ENCODE measurements around the gene IRF2. TPM values are rescaled to one million over a fixed set of nuclear protein-coding genes. Genes with fewer than 3 reads are reported as not detected.
A peak's percentile ranks its signal among the peaks of the same experiment; 100 is the strongest.

The IRF2 gene
- 43.0 and 43.8 TPM in 2 replicates for total RNA-seq

- TF ChIP-seq CTCF (IDR thresholded peaks at IDR 0.05; ENCODE audit: extremely low read depth, low read depth, low read length), result no peak
- Histone ChIP-seq H3K27ac (ENCODE audit: low read depth, low read length) (peak within 1 kb of the TSS; percentile 91), H4K20me1 (ENCODE audit: insufficient read depth, low read length) (peaks cover 1% of the 10 kb centered on the region), H3K36me3 (ENCODE audit: insufficient read depth, low read length) (peaks cover 3% of the 10 kb centered on the region), H3K79me2 (ENCODE audit: insufficient read depth, low read length) (peaks cover 50% of the 10 kb centered on the region), H3K4me3 (ENCODE audit: insufficient read depth, low read length) (peak within 1 kb of the TSS; percentile 94), H3K4me2 (ENCODE audit: insufficient read depth, low read length) (peak within 1 kb of the TSS; percentile 95), H2AFZ (ENCODE audit: low read length) (peak within 1 kb of the TSS; percentile 84), H3K27me3 (ENCODE audit: insufficient read depth, low read length) (no peaks in the 10 kb centered on the region), H3K9me3 (ENCODE audit: low read depth, low read length) (no peaks in the 10 kb centered on the region), H3K4me1 (ENCODE audit: insufficient read depth, low read length) (peaks cover 17% of the 10 kb centered on the region)
- DNase-seq (ENCODE audit: insufficient read length, low spot score, missing footprints), result peak; percentile 99
These were observed at the start of gene IRF2 for GRCh38 chr4:184474263-184475095. Gene IRF2, minus strand, starts transcription at chr4:184474550. Its CDS starts 45,486 bp downstream, at chr4:184429064.

- Histone ChIP-seq H3K36me3 (ENCODE audit: insufficient read depth, low read length) (no peaks in the 10 kb centered on the region), H2AFZ (ENCODE audit: low read length) (no peak overlapping the region), H3K27ac (ENCODE audit: low read depth, low read length) (no peak overlapping the region), H3K4me2 (ENCODE audit: insufficient read depth, low read length) (no peak overlapping the region), H4K20me1 (ENCODE audit: insufficient read depth, low read length) (no peaks in the 10 kb centered on the region), H3K9me3 (ENCODE audit: low read depth, low read length) (no peaks in the 10 kb centered on the region), H3K27me3 (ENCODE audit: insufficient read depth, low read length) (no peaks in the 10 kb centered on the region), H3K79me2 (ENCODE audit: insufficient read depth, low read length) (no peaks in the 10 kb centered on the region), H3K4me3 (ENCODE audit: insufficient read depth, low read length) (no peak overlapping the region), H3K4me1 (ENCODE audit: insufficient read depth, low read length) (peaks cover 19% of the 10 kb centered on the region)
- no peak for TF ChIP-seq CTCF (IDR thresholded peaks at IDR 0.05; ENCODE audit: extremely low read depth, low read depth, low read length)
- DNase-seq (ENCODE audit: insufficient read length, low spot score, missing footprints), result no peak
These were observed 41.3 kb upstream of the IRF2 start for GRCh38 chr4:184515606-184516005.

- Histone ChIP-seq H3K4me3 (ENCODE audit: insufficient read depth, low read length) (peak overlapping the region; percentile 52), H3K36me3 (ENCODE audit: insufficient read depth, low read length) (no peaks in the 10 kb centered on the region), H2AFZ (ENCODE audit: low read length) (peak overlapping the region; percentile 78), H3K4me2 (ENCODE audit: insufficient read depth, low read length) (peak overlapping the region; percentile 80), H3K9me3 (ENCODE audit: low read depth, low read length) (no peaks in the 10 kb centered on the region), H3K27me3 (ENCODE audit: insufficient read depth, low read length) (no peaks in the 10 kb centered on the region), H3K27ac (ENCODE audit: low read depth, low read length) (peak overlapping the region; percentile 75), H3K4me1 (ENCODE audit: insufficient read depth, low read length) (peaks cover 19% of the 10 kb centered on the region), H4K20me1 (ENCODE audit: insufficient read depth, low read length) (no peaks in the 10 kb centered on the region), H3K79me2 (ENCODE audit: insufficient read depth, low read length) (no peaks in the 10 kb centered on the region)
- peak; percentile 94 for DNase-seq (ENCODE audit: insufficient read length, low spot score, missing footprints)
- TF ChIP-seq CTCF (IDR thresholded peaks at IDR 0.05; ENCODE audit: extremely low read depth, low read depth, low read length), result no peak
These were observed 40.0 kb upstream of the IRF2 start for GRCh38 chr4:184514121-184514988.

- H3K9me3 ChIP-seq (ENCODE audit: low read depth, low read length), result no peaks in the 10 kb centered on the region
- H3K27ac ChIP-seq (ENCODE audit: low read depth, low read length), result peak overlapping the region; percentile 75
- no peaks in the 10 kb centered on the region for H3K36me3 ChIP-seq (ENCODE audit: insufficient read depth, low read length)
- H2AFZ ChIP-seq (ENCODE audit: low read length), result peak overlapping the region; percentile 78
- H3K27me3 ChIP-seq (ENCODE audit: insufficient read depth, low read length), result no peaks in the 10 kb centered on the region
- peaks cover 19% of the 10 kb centered on the region for H3K4me1 ChIP-seq (ENCODE audit: insufficient read depth, low read length)
- no peaks in the 10 kb centered on the region for H3K79me2 ChIP-seq (ENCODE audit: insufficient read depth, low read length)
- DNase-seq (ENCODE audit: insufficient read length, low spot score, missing footprints), result no peak
- H3K4me3 ChIP-seq (ENCODE audit: insufficient read depth, low read length), result peak overlapping the region; percentile 52
- H4K20me1 ChIP-seq (ENCODE audit: insufficient read depth, low read length), result no peaks in the 10 kb centered on the region
- H3K4me2 ChIP-seq (ENCODE audit: insufficient read depth, low read length), result peak overlapping the region; percentile 80
- no peak for TF ChIP-seq CTCF (IDR thresholded peaks at IDR 0.05; ENCODE audit: extremely low read depth, low read depth, low read length)
These were observed 39.4 kb upstream of the IRF2 start for GRCh38 chr4:184513802-184514120.
